ES-I3 (cell line): ENCODE data around the gene OR51B4.

Experiments used
- H3K36me3 ChIP-seq: 2 replicates; pipeline ENCODE4 v1.6.1; 2013; ENCODE audit warnings: mild to moderate bottlenecking, low read length, control low read depth, moderate library complexity; ENCODE audit not compliant: insufficient read depth
- H3K4me1 ChIP-seq: 2 replicates; pipeline ENCODE4 v1.6.1; 2013; ENCODE audit warnings: mild to moderate bottlenecking, control low read depth, low read length; ENCODE audit not compliant: insufficient read depth
- H3K9ac ChIP-seq: 2 replicates; pipeline ENCODE4 v1.6.1; 2013; ENCODE audit warnings: low read depth, mild to moderate bottlenecking, low read length, moderate library complexity
- H3K9me3 ChIP-seq: 2 replicates; pipeline ENCODE4 v1.6.1; 2013; ENCODE audit warnings: mild to moderate bottlenecking, low read length, moderate library complexity; ENCODE audit not compliant: control insufficient read depth, insufficient read depth

The OR51B4 gene

DNA sequence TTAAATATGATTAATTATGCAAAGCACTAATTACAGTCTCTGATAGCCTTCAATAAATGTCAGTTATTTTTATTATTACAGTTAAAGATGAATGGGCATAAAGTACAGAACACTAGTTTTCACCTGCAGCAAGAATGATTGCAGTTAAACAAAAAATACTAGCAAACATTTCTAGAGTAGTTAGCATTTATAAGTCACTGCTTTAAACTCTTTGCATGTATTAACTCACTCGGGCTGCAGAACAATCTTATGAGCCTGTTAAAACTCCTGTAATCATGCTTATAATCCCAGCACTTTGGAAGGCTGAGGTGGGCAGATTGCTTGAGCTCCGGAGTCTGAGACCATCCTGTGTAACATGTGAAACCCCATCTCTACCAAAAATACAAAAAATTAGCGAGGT, 14.8 kb downstream of the OR51B4 start:
- Histone ChIP-seq H3K4me1 (no peaks in the 10 kb centered on the region), H3K9me3 (no peaks in the 10 kb centered on the region), H3K9ac (no peak overlapping the region), H3K36me3 (no peaks in the 10 kb centered on the region)

DNA sequence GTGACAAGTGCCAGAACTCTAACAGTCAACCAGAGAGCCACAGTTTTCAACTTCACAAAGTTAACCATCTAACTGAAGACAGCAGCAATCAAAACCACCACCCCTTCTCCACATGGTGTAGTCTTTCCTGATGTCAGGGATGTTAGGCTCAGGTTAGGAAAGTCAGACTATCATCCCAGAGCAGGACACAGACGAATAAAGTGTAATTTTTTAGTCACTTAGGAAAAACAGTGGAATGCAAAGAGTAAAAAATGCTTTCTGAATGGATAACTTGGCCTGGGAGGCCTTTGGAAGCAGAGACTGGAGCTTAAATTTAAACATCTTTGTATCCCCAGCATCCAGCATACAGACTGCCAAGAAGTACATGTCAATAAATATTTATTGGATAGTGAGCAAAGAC, 15.4 kb downstream of the OR51B4 start:
- H3K36me3 ChIP-seq: no peaks in the 10 kb centered on the region
- H3K9ac ChIP-seq: no peak overlapping the region
- H3K9me3 ChIP-seq: no peaks in the 10 kb centered on the region
- H3K4me1 ChIP-seq: no peaks in the 10 kb centered on the region

- H3K4me1 ChIP-seq: peaks cover 5% of the 10 kb centered on the region; the same call in 1 of the 2 replicates
- no peak overlapping the region for H3K9ac ChIP-seq
- H3K9me3 ChIP-seq: no peaks in the 10 kb centered on the region
- H3K36me3 ChIP-seq: no peaks in the 10 kb centered on the region
Measured at GRCh38 chr11:5285703-5286340, 15.9 kb downstream of the OR51B4 start.

DNA sequence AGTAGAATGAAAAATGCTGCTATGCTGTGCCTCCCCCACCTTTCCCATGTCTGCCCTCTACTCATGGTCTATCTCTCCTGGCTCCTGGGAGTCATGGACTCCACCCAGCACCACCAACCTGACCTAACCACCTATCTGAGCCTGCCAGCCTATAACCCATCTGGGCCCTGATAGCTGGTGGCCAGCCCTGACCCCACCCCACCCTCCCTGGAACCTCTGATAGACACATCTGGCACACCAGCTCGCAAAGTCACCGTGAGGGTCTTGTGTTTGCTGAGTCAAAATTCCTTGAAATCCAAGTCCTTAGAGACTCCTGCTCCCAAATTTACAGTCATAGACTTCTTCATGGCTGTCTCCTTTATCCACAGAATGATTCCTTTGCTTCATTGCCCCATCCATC, 17.1 kb downstream of the OR51B4 start:
- Histone ChIP-seq H3K4me1 (peaks cover 6% of the 10 kb centered on the region; the same call in 1 of the 2 replicates), H3K9ac (no peak overlapping the region), H3K9me3 (no peaks in the 10 kb centered on the region), H3K36me3 (no peaks in the 10 kb centered on the region)

GRCh38 chr11:5283882-5284281, 17.9 kb downstream of the OR51B4 start:
- no peaks in the 10 kb centered on the region for H3K9me3 ChIP-seq
- H3K36me3 ChIP-seq: no peaks in the 10 kb centered on the region
- H3K9ac ChIP-seq: no peak overlapping the region
- peaks cover 6% of the 10 kb centered on the region; the same call in 1 of the 2 replicates for H3K4me1 ChIP-seq

GRCh38 chr11:5283086-5283485, 18.7 kb downstream of the OR51B4 start:
- H3K9ac ChIP-seq: no peak overlapping the region
- H3K36me3 ChIP-seq: no peaks in the 10 kb centered on the region
- no peaks in the 10 kb centered on the region for H3K9me3 ChIP-seq
- H3K4me1 ChIP-seq: peaks cover 6% of the 10 kb centered on the region; the same call in 1 of the 2 replicates

DNA sequence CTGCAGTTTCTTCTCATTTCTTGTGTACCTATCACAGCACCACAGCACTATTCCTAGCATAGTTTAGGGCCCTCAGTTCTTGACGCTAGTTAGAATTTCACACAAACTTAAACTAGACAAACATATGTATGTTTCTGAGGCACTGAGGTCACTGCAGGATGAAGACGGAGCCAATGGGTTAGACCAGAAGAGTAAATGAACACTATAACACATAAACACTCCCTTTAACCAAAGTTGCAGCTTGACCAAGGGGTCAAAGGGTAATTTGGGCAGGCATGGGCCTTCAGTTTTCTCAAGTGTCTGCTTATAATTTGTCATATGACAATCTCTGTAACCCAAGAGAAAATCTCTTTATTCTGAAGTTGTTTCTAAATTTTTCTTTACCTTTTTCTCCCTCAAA, 19.1 kb downstream of the OR51B4 start:
- H3K9me3 ChIP-seq: no peaks in the 10 kb centered on the region
- H3K9ac ChIP-seq: no peak overlapping the region
- H3K36me3 ChIP-seq: no peaks in the 10 kb centered on the region
- peaks cover 6% of the 10 kb centered on the region; the same call in 1 of the 2 replicates for H3K4me1 ChIP-seq

DNA sequence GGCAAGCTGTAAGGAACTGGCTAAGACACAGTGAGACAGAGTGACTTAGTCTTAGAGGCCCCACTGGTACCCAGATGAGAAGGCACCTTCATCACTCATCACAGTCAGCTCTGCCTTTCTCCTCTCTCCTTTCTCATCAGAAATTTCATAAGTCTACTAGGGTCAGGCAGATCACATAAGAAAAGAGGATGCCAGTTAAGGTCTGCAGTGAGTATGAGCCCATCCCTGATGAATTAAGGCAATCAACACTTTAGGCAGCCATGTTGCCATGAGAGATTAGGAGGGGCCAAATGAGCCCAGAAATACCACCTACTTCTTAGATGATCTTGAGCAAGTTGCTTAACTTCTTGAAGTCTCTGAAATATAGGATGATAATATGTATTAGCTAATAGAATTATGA, 20.1 kb downstream of the OR51B4 start:
- no peaks in the 10 kb centered on the region for H3K9me3 ChIP-seq
- peaks cover 6% of the 10 kb centered on the region; the same call in 1 of the 2 replicates for H3K4me1 ChIP-seq
- no peak overlapping the region for H3K9ac ChIP-seq
- no peaks in the 10 kb centered on the region for H3K36me3 ChIP-seq

- no peak overlapping the region for H3K9ac ChIP-seq
- peaks cover 6% of the 10 kb centered on the region; the same call in 1 of the 2 replicates for H3K4me1 ChIP-seq
- no peaks in the 10 kb centered on the region for H3K36me3 ChIP-seq
- H3K9me3 ChIP-seq: no peaks in the 10 kb centered on the region
Measured at GRCh38 chr11:5280582-5281102, 21.1 kb downstream of the OR51B4 start.

- Histone ChIP-seq H3K9me3 (no peaks in the 10 kb centered on the region), H3K9ac (no peak overlapping the region), H3K36me3 (no peaks in the 10 kb centered on the region), H3K4me1 (peaks cover 8% of the 10 kb centered on the region; the same call in 1 of the 2 replicates)
Measured at GRCh38 chr11:5279471-5280090, 22.2 kb downstream of the OR51B4 start.

- Histone ChIP-seq H3K4me1 (peaks cover 11% of the 10 kb centered on the region; the same call in 1 of the 2 replicates), H3K9ac (no peak overlapping the region), H3K9me3 (no peaks in the 10 kb centered on the region), H3K36me3 (no peaks in the 10 kb centered on the region)
Measured at GRCh38 chr11:5277807-5278382, 23.9 kb downstream of the OR51B4 start.

- H3K9me3 ChIP-seq: no peaks in the 10 kb centered on the region
- no peaks in the 10 kb centered on the region for H3K36me3 ChIP-seq
- peaks cover 11% of the 10 kb centered on the region; the same call in 1 of the 2 replicates for H3K4me1 ChIP-seq
- no peak overlapping the region for H3K9ac ChIP-seq
Measured at GRCh38 chr11:5276697-5277096, 25.0 kb downstream of the OR51B4 start.

GRCh38 chr11:5275369-5276110, 26.2 kb downstream of the OR51B4 start:
- Histone ChIP-seq H3K4me1 (peaks cover 5% of the 10 kb centered on the region; the same call in 1 of the 2 replicates), H3K9me3 (no peaks in the 10 kb centered on the region), H3K9ac (no peak overlapping the region), H3K36me3 (no peaks in the 10 kb centered on the region)

GRCh38 chr11:5274395-5274794, 27.4 kb downstream of the OR51B4 start:
- H3K4me1 ChIP-seq: peaks cover 5% of the 10 kb centered on the region; the same call in 1 of the 2 replicates
- no peak overlapping the region for H3K9ac ChIP-seq
- H3K36me3 ChIP-seq: no peaks in the 10 kb centered on the region
- no peaks in the 10 kb centered on the region for H3K9me3 ChIP-seq
